Loucy (cell line): ENCODE data around the gene ACSM5.
"Not testable (repeated sequence)": the region's sequence is repeated elsewhere in the genome, so short reads cannot be mapped to it uniquely, and the experiment has no call there.

ENCODE experiments used
- CTCF ChIP-seq: fragments of 200-600 bp; sonication (generic); conservative IDR thresholded peaks from 2 replicates; pipeline ENCODE4 v1.5.1; 2014; ENCODE audit warnings: mild to moderate bottlenecking, antibody characterized with exemption, low read length
- EZH2phosphoT487 ChIP-seq: fragments of 200-600 bp; IDR thresholded peaks from 2 replicates; pipeline ENCODE4 v1.6.1; 2018; ENCODE audit warnings: antibody characterized with exemption, mild to moderate bottlenecking, moderate library complexity, borderline replicate concordance

GRCh38 chr16:20429499-20429898 lies 20.2 kb downstream of the ACSM5 start:
- TF ChIP-seq CTCF, EZH2phosphoT487: not testable (repeated sequence)
